Activated CD4-positive, alpha-beta T cell treated with anti-CD3 and anti-CD28 coated beads for 24 hours (primary cell): Measurements from ENCODE around the gene MAML2.
"Not testable (repeated sequence)": the region's sequence is repeated elsewhere in the genome, so short reads cannot be mapped to it uniquely, and the experiment has no call there.

ENCODE experiments used
- DNase-seq, 2 donors: peaks; one replicate each; pipeline ENCODE4 v3.0.0-alpha.2; 2020; ENCODE audit warnings: low read depth in 2 of 2

The MAML2 gene

DNA sequence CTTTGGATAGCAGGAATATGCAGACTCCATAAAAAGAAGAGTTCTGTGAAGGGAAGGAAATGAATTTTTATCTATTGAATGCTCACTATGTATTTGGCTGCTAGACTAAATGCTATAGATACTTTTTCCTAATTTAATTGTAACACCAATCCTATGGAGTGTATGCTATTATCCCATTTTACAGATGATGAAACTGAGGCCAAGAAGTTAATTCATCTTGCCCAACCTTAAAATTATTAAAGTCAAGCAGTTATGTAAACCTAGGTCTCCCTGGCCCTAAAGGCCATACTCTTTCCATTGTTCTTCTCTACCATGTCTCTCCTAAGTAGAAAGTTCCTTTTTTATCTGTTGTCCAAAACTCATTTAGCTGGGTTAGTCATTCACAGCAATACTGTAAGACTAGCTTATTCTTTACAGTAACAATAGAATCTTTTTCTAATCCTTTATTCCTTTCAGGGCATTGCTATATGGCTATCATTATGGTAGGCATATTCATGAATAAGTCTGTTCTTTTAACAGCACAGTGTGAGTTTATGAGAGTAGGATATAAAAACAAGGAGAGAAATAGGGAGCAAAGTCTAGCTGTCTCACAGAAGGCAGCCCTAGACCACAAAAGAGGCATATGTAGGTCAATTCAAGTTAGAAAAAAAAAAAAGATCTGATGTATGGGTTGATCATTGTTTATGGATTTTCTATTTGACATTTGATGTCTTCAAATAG is 50.5 kb downstream of the MAML2 start:
- no peak for DNase-seq

DNA sequence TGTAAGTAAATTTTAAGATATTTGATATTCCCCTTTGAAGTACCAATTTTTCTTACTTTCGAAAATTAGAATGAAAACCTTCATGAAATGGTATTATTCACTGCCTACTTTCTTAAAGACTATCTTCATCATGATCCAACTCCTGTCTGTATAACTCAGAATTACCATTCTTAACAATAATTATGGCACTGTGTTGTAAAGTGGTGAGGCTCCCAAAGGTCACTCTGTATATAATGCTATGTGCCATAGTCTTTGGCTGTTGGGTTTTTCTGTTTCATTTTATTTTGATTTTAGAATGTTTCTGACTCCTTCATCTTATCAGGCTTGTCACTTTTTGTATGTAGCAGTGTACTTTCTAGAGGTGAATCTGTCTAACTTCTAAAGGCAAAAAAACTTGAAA is 52.4 kb downstream of the MAML2 start:
- no peak for DNase-seq

DNA sequence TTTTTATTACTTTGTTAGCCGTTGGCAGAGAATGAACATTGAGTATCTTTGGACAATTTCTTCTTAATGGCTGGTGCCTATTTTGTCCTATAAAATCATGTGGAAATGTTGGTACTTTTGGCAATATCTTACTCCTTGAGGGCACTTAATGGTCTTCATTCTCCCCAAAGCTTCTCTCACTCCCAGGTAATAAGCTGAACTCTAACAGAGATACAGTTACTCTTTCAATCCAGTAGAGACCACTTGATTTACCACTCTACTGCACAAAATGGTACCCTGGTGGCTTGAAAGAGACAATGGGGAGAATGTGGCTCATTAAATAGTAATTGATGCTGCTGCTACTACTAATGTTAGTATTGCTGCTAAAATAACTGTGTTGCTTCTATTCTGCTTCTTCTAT is 53.0 kb downstream of the MAML2 start:
- no peak for DNase-seq

DNA sequence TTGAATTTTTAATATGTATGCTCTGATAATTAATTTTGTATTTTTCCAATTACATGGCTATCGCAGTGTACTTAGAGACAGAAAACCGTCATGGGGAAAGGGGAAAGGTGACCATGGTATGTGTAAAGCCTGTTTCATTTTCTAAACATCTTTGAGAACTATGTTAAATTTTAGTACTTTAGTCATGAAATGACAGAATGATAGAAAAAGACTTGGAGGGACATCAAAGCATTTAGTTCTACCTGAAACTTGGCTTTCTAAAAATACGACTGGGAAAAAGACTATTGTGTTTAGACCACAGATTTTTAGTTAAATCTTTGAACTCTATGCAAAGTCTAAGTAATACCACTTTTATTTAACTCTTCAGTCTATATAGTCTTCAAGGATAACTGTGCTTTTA is 54.1 kb downstream of the MAML2 start:
- no peak for DNase-seq

DNA sequence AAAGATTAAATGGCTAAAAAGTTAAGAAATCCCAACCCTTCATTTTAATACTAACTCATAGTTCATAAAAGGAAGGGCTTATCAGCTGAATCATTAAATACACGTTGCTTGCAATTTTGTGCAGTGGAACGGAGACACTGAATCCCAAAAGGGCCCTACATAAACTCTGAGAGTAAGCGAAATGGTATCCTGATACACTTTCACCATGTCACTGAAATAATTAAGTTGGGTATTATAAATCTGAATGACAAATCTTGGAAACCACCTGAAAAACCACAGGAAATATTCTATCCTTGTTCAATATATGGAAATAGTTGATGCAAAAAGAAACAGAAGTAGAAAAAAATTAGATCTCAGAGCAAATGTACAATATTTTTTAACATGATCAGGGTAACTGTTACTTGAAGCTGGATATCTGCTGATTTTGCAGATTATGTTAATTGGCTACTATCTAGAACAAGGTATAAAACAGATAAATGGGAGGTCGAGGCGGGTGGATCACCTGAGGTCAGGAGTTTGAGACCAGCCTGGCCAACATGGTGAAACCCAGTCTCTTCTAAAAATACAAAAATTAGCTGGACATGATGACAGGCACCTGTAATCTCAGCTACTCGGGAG is 55.1 kb downstream of the MAML2 start:
- no peak for DNase-seq

DNA sequence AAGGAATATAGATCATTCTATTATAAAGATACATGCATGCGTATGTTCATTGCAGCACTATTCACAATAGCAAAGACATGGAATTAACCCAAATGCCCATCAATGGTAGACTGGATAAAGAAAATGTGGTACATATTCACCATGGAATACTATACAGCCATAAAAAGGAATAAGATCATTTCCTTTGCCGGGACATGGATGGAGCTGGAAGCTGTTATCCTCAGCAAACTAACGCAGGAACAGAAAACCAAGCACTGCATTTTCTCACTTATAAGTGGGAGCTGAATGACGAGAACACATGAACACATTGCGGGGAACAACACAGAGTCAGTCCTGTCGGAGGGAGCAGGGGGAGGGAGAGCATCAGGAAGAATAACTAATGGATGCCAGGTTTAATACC is 57.0 kb downstream of the MAML2 start:
- not testable (repeated sequence) for DNase-seq

DNA sequence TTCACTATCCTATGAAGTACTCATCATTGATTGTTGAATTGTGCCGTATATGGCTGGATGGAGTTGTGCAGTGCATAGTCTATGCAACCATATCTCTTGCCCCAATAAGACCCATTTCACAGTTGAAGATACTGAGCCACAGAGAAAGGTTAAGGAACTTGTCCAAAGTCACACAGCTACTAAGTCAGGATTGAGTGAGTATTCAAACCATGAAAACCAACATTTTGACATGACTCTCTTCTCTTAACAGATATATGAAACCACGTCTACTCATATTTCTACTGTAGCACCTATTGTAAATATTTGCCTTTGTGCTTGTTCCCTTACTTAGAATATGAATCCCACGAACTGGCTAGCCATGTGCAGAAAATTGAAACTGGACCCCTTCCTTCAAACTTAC is 58.1 kb downstream of the MAML2 start:
- DNase-seq: no peak

DNA sequence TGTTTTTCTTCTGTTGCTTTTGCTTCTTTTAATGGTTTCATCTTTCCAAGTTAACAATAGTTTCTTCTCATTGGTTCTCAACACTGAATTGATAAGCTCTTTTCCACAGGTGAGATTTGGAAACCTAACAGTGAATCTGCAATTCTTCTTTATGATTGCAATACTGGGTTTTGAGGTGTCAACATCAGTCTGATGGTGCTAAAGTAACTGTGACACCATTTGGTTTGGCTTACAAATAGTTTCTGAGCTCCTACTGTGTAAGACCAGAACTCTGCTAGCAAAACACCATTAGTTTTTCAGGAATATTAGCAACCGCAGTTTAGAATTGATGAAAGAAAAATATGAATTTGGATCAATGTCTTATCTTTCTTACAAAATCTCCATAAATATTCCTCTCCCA is 58.6 kb downstream of the MAML2 start:
- no peak for DNase-seq

DNA sequence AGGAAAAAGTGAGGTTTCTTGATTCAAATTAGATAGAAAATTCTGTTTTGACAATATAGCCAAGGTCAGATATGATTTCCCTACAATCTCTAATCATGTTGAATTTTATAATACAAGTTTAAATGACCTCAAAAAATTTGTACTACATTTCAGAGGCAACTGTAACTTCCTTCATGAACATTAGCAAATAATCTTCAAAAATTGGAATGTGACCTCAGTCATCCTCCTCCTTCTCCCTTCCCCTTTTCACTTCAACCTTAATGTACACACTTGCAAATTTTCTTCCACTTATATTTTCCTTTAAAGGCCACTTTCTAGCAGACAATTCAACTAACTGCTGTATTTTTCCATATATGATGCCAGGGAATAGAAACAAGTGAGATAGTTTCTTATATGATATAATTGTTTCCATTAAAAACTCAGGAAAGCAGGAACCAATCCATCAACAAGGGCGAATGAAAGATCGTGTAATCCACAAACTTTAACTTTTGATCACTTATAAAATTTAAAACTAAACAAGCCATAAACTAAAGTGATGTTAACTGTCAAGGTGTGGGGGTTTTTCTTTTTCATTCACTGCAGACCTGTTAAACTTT is 60.3 kb downstream of the MAML2 start:
- no peak for DNase-seq

DNA sequence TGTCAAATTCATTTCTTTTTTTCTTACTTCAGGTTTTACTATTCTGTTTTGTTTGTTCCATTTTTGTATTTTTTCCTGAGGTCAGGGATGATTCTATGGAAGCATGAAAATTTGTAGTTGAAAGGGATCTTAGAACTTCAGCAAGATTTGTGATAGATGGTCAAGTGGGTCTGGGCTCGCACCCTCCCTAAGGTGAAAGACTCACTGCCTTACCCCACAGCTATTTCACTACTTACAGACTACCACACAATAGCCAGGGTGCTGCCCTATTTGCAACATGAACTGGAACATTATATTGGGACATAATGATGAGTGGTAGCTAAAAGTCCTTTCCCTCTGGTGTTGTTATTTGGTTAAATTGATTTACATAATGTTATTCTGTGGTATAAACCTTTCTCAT is 62.6 kb downstream of the MAML2 start:
- no peak for DNase-seq

DNA sequence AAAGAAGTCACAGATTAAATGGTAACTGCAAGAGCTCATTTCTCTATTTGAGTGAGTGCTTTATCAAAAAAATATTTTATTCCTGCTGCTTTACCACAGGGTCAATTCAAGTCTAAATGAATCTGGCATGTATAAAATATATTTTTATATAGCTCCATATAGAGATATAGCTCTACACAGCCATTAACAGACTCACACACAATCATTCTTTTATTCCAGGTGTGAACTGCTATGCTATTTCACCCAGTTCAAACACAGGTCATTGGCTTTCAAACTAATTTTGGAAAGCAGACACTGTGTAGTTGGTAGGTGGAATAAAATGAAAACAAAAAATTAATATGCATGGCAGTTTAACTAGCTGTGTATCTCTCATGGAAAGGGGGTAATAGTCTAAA is 63.1 kb downstream of the MAML2 start:
- no peak for DNase-seq

DNA sequence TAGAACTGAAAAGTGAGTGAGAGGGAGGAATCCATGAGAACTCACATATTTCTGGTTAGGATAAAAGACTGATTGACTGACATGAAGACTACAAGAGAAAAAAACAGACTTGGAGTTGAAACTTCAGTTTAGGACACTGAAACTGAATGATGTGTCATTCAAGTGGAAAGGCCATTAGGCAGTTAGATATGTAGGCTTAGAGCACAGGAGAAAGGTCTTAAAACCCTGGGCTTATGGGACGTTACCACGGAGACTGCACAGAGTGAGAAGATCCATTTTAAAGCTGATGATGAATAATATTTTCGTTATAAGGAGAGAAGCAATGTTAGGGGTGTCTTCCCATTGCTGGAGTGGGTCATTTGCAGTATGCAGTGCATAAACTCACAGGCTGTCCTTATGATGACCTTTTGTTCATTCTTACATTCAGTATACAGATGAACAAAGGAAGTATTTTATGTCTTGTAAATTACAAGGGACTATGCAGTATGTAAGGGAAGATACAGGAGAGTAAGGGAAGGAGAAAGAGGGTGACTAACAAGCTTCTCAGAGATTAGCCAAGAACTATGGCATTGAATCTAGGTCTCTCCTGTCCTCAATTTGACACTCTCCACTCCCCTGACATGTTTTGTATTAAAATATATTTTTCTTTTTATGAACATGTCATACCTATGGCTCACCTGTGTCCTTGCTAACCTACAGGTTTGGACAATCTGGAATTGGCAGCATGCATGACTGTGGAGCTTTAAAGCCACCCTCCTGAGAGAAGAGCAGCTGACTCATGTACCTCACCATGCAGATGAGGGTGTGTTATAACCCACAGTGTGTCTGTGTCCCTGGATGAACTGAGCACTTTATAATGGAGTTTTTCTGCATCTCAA is 63.7 kb downstream of the MAML2 start:
- DNase-seq: no peak

DNA sequence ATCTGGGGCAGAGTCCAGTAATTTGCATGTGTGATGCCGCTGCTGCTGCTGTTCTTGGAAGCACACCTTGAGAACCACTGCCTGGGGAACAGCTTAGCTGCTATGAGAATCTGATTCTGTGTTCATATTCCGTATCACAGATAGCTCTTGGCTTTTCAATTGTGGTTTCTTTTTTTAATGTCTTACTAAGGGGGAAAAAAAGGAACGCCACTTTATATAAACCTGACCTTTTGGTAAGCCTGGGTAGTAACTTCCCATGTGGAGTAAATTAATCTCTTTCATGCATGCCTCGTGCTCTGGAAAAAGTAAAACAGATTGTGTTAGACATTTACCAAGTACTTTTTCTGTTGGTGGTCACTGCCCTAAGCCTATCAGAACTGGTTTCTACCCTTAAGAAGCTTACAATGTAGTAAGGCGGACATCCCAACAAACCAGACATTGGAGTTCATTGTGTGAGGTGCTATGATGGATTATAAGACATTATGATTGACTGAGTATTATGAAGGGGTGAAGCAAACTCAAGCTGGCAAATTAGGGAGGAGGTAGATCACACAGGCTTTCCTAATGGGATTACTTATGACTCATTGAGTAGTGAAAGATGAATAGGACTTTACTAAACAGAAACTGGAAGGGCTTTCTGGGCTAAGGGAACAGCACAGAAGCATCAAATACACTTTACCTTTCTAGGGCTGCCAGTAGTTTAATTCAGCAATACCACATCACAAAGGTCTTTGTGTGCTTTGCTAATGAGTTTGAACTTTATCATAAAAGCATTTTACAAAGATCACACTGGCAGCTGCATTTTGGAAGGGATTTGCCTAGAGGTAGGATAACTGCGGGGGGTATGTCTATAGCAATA is 64.7 kb downstream of the MAML2 start:
- no peak for DNase-seq

DNA sequence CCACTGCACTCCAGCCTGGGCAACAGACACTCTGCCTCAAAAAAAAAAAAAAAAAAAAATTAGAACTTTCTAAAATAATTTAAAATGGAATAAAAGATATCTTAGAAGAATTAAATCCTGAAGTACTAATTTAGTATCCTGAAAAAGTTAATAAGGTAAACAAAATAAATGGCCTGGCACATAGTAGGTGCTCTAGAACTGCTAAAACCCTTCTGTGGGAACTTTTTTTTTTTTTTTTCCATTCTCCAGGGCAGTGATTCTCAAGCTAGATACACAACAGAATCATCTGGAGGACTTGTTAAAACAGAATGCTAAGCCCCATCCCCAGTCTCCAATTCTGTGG is 65.3 kb downstream of the MAML2 start:
- DNase-seq: no peak

DNA sequence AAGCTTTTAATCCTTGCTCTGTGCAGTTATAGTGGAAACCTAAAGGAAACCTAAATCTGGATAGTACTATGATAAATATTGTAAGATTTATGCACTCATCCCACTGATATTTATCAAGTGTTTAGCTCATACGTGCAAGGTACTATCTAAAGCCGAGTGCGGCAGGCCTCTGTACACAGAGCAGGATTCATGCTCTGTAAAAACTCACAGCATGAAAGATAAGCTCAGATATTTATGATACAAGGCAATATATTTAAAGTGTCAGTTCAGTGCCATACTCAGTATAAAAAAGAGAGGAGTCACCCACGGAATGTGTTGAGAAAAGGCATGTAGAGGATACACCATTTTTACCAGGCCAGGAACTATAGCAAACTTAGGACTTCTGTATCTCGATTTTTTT is 66.2 kb downstream of the MAML2 start:
- no peak for DNase-seq

DNA sequence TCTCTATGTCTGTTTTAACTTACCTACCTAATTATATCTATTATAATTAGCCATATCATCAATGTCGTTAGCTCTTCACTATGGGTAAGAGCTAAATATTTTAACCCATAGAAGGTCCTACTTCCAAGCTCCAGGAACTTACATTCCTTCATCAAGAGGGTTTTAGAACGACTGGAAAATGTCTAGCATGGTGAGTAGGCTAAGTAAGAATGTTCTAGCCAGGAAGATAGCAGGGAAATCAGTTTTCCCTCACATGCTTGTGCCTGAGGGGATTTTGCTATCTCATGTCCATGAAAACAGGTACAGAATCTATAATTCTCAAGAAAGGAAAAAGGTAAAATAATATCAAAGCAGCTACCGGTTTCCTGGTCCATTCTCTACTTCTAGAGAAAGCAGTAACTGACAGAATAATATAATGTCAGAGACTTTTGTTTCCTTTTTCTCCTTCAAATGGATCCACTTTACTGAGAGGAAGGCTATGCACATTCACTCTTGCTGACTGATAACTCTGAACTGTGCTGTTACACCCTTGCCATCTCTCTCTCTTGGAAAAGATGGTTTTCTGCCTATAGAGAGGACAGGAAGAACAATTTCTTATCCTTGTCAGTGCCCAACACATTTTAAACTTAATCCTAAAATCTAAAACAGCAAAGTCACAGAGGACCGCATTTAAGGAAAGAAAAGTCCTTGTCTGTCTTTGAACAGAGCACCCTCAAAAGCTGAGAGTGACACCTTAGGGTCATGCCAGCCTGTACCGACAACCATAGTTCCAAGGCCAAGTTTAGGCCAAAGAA is 67.0 kb downstream of the MAML2 start:
- DNase-seq: no peak

DNA sequence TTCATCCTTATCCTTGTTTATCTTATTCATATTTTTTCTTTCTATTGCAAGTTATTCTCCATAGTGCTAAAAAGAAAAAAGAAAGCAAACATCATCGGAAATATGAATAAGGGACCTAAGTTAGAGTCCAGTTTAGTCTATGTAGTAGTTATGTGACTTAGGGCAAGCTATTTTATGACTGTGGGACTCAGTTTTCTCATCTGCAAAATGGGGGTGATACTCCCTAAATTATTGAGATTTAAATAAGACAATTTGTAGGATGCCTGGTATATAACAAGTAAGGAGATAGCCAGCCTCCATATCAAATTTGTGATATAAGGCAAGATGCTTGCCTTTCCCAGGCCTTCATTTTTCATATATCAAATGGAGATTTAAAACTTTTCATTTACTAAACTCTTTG is 69.5 kb downstream of the MAML2 start:
- no peak for DNase-seq

DNA sequence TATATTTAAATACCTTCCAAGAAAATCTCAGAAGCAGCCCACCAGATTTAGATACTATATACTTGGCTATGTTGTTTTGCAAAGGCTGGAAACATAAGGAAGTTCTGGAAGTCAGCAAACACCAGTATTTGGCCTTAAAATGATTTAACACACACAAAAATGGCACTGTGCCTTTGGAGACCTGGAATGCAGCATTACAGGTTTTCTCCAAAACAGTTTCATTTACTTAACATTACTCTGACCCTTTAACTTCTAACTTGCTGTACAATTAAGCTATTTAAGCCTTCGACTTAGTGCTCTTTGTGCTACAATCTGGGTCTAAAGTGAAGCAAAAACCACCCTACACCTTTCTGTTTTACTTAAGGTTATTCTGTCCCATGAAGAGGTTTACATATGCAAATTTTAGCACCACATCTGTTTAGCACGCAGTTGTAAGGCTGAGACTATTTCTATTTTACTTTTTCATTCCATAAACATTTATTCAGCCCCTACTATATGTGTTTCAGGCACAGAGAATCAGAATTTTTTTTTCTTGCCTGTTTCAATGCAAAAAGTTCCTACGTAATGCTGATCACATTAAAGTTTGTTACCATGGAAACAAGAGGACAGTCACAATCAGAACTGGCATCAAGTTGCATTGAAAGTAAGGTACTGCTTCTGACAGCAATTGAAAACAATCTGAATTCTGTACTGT is 70.3 kb downstream of the MAML2 start:
- no peak for DNase-seq

DNA sequence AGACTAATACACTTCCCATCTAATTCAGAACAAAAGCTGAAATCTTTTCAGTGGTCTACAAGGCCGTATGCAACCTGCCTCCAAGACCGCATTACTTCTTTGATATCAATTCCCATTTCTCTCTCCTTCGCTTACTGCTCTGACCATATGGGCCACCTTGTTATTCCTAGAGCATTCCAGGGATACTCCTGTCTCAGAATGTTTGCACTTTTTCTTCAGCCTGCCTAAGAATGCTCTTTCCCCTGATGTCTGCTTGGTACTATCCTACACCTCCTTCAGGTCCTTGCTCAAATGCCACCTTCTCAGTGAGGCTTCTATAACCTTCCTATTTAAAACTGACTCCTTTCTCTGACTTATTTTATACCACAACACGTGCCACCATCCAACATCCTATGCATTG is 71.2 kb downstream of the MAML2 start:
- no peak for DNase-seq

DNA sequence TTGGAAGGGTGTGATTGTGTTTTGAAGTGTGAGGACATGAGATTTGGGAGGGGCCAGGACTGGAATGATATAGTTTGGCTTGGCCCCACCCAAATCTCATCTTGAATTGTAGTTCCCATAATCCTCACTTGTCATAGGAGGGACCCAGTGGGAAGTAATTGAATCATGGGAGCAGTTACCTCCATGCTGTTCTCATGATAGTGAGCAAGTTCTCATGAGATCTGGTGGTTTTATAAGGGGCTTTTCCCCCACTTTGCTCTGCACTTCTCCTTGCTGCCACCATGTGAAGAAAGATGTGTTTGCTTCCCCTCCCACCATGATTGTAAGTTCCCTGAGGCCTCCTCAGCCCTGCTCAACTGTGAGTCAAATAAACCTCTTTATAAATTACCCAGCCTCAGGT is 71.6 kb downstream of the MAML2 start:
- not testable (repeated sequence) for DNase-seq
